SW 1271 (cell line): Measurements from ENCODE around the gene PARD3B.
"Not testable (repeated sequence)": the region's sequence is repeated elsewhere in the genome, so short reads cannot be mapped to it uniquely, and the experiment has no call there.

Experiments
- DNase-seq, 2 experiments: peaks; one replicate each; lab custom pipeline; 2025; lab: John Stamatoyannopoulos, UW

PARD3B gene

DNA sequence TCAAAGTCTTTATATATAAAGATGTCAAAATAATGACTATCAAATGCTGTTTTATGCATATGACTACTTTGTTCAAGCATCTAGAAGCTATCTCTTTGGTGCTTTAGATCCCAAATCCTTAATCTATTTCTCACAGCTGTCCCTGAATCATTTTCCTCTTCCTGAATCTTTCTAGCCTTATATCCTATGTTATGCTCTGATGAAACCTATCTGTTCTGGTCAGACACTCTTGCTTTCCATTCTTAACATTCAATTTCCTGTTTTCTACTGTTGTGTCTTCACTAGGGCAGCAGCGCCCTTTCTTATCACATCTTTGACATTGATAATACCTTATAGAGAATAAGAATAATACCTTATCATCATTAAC, 6.3 kb upstream of the PARD3B start:
- DNase-seq, result no peak

DNA sequence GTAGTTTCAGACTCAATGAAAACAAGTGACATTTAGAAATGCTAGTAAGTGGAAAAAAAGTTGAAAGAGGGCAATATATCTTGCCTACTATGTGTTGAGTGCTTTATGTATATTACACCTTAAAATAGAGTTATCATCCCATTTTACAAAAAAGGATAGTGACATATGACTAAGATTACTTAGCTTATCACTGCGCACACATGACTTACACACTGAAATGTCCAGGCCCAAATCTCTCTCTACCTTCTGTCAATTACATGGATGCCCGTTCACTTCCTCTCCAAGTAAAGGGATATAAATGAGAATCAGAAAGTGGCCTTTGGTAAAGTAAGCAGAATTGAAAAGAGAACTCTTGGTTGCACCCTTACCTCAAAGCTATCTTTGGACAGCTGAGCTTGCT, 3.6 kb upstream of the PARD3B start:
- DNase-seq, result no peak

DNA sequence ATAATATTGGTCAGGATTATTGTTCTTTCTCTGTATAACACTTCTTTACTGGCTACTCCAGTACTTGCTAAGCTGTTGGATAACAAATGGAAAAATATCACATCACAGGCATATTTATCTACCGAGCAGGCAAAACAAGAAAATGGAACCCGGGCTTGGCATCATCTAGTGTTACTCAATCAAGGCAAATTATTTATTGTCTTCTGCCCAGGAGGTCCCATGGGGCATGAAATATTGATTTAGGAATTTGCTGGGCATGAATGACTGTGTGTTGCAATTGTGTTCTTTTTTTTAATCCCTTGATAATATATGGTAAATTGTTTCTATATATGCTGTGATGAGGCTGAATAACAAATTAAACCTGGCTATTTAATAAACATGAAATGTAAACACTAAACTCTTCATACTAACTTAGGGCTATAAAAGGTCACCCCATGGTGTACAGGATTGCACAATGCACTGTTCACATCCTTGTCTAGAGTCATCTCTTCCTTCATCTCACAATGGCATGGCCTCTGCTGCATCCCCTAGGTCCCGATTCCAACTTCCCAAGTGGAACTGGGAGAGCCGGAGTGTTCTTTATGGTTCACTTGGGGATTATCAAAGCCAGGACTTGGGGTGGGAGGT, 2.2 kb upstream of the PARD3B start:
- no peak for DNase-seq

DNA sequence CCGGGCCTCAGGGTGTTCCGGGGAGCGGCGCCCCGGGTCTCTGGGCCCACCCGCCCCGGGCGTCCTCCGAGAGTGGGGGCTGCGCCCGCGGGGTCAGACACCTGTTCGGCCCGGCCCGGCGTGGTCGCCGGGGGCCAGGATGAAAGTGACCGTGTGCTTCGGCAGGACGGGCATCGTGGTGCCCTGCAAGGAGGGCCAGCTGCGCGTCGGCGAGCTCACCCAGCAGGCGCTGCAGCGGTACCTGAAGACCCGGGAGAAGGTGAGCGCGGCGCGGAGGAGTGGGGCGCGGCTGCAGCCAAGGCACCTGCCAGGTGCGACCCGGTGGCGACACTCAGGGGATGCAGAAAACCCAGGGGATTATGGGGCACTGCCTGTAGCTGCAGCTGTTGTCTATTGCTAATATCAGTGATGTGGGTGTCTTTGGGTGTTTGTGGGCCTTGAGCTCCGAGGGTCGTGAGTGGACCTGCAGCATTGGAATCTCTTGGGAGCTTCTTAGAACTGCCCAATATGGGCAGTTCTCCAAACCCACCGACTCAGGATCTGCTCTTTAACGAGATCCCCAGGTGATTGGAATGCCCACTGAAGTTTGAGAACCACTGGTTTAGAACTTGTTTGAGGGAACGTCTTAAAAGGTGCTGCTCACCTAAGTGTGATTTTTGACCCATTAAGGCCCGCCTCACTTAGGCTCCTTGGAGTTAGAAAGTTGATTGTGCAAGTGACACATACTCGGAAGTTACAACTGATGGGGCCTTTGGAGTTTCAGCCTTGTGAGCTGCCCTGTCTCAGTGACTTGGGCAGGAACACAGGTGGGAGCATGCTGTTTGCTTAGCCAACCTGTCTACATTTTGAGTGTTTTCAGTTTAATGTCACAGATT, 823 bp downstream of the PARD3B start:
- DNase-seq, result no peak

DNA sequence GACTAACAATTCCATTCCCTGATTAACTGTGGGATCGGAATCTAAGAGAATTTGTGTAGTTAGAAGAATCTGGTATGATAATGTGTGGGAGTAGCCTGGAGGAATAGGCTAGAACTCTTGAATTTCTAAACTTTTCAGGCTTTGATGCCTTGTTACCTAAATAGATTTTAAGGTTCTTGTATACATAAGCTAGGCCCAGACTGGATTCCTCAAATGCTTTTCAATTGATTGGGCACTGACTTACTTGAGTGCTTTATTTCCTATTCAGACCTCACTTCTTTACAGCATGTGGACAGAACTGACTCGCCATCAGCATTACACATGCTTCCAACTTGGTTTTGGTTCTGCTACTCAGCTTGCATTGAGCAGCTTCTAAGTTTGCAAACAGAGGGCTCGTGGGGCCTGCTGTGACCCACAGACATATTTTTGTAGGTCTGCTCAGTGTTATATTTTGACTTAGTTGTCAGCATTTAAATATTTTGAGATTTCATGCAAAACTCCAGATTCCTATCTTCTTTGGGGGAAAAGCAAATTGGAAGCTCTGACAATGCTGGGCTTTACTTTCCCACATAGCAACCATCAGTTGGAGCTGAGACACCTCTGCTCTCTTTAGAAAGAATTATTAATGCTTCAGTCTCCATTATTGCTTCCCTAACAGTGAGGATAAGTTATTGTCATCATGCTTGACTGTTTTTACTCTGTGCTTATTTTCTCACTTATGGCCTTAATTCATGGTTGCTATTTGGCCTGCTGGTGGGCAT, 5.7 kb downstream of the PARD3B start:
- DNase-seq, result no peak

DNA sequence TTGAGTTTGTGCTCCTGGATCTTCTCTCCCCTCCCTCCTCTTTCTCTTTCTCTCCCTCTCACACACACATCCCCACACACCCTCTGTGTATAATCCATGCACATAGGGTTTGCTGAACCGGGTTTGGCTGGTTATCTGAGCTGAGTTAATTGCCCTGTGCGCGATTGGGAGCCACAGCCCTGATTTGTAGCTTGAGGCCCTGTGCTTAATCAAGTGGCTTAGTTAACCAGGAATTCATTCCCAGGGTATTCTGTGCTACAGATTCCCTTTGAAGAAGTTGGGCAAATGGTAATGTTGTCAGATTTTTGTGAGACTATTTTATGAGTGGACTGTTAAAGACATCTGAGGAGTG, 6.2 kb downstream of the PARD3B start:
- DNase-seq, result no peak

DNA sequence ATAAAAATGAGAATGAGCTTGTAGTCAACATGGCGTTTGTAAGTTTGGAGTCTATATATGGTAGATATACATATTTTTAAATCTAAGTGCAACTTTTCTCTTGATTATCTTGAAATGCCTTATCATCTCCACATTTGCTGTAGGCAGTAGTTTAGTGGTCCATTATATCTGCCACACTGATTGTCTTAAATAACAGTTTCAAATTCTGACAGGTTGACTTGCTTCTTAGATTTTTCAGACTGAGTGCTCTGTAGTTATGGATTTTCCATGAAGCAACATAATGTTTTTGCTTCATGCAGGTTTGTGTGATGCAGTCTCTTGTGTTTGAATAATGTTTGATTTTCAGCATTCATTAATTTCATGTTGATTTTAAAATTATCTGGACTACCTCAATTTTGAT, 12.3 kb downstream of the PARD3B start:
- no peak for DNase-seq

DNA sequence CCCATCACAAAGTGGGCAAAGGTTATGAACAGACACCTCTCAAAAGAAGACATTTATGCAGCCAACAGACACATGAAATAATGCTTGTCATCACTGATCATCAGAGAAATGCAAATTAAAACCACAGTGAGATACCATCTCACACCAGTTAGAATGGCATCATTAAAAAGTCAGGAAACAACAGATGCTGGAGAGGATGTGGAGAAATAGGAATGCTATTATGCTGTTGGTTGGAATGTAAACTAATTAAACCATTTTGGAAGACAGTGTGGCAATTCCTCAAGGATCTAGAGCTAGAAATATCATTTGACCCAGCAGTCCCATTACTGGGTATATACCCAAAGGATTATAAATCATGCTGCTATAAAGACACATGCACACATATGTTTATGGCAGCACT, 14.1 kb downstream of the PARD3B start:
- DNase-seq, result not testable (repeated sequence)

DNA sequence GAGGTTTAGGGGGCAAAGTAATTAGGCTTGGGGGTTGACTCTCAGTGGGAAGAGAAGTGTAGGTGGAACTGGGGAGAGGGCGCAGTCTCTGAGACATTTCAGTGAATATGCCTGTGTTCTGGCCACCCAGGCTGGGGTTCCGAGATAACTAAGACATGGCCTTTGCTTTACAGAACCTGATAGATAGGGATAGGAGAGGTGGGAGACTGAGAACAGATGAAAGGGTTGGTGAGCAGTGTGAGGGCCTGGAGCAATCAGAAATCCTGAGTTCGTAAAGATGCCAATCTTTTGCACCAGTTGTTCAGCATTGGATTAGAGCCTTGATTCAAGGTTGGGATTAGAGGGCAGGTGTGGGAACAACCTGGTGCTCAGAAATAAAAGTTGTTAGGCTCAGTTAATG, 15.6 kb downstream of the PARD3B start:
- DNase-seq, result no peak

DNA sequence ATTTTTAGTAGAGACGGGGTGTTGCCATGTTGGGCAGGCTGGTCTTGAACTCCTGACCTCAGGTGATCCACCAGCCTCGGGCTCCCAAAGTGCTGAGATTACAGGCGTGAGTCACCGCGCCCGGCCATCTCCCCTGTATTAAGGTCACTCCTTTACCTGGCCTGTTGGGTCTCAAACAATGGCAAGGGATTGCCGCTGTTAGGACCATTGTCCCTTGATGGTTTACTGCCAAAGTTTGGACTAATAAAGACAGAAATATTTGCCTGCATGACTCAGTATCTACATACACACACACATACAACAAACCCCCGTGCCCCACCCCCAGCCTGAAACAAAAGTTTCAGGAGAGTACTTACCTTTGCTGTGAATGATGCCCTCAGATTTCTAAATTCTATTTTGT, 16.5 kb downstream of the PARD3B start:
- DNase-seq, result no peak

DNA sequence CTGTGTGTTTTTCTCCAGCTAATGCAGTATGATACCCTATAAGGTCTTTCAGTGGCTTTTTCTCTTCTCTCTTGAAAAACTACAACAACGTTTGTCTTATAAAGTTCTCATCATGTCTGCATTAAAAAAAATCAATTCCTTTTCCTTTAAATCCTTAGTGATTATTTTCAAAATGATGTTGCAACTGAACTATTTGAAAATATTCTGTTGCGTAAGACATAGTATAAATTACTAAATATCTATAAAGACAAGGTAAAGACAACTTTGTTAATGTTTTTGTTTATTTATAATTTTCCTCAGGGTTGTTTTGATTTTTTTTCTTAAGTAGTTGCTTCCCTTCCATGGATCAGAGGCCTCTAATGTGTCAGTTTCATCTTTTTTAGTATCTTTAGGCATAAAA, 21.2 kb downstream of the PARD3B start:
- no peak for DNase-seq

DNA sequence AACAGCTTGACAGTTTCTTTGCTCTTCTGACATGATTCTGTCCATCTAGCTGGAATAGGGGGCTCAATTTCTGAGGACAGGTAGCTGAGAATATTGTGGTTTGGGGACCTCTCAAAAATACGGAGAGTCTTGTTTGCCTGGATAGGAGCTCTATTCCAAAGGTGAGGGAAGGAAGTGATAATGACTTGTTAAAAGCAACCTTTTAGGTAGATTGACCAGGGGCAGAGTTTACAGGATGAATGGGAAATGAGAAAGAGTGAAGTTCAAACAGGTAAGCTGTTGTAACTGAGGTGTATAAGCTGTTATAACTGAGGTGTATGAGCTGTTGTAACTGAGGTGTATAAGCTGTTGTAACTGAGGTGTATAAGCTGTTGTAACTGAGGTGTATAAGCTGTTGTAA, 25.1 kb downstream of the PARD3B start:
- DNase-seq, result no peak

DNA sequence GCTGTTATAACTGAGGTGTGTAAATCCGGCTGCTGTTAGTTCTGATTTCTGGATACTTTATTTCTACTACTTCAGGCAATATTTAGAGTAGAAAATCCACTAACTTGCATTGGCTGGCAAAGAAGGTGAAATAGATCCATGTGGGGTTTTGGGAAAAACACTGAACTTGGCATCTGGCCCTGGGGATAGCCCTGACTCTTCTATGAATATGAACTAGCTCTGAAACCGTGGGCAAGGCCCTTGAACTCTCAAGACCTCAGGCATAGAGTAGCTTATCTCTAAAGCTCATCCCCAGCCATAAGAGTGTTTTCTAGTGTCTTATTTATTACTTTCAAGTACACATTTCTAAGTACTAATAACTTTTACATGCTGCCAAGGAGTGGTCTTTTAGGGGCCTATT, 25.8 kb downstream of the PARD3B start:
- no peak for DNase-seq

DNA sequence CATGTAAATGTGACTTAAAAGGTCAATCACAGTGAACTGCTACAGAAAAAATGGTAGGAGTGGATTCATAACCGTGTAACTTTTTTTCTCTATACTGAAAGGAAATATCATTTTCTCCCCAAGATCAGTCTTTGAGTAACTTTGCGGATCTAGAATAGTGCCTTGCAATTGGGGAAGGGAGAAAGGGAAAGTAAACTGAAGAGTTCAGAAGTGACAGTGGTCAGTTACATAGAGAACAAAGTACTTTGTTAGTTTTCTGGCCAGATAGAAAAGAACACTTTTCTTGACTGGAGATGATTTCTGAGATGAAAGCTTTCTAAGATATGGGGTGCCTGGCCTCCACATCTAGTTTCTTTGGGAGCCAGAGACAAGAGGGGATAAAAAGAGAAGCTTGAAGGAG, 26.6 kb downstream of the PARD3B start:
- DNase-seq, result no peak

DNA sequence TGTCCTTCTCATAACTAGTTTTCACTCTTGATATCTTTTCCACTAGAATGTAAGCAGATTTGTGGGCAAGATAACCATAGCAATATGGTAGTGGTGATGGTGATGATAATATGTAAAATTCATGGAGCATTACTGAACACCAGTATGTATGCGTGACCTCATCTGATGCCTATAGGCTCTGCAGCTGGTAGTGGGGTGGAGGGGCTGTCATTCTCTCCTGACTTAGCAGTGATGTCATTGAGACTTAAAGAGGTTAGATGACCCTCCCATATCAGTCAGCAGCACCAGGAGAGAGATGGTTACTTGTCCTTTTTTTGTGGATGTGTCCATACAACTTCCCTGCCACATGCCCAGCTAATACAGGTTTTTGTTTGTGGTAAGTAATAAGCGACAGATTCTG, 27.9 kb downstream of the PARD3B start:
- DNase-seq, result no peak

DNA sequence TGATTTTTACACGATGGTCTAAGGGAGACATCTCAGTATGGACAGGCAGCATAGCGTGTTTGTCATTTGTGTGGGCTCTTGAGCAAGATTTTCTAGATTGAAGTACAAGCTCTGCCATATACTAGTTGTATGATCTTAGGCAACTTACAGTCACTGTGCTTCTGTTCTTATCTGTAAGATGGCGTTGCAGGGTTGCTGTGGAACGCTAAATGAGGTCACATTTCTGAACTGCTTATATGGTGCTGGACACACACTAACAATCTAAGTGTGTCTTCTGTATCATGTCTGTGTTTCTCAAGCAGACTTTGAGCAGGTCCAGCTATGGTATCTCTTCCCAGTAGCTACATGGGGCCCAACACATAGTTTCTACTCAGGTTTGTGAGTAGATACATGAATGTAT, 29.2 kb downstream of the PARD3B start:
- DNase-seq, result no peak

DNA sequence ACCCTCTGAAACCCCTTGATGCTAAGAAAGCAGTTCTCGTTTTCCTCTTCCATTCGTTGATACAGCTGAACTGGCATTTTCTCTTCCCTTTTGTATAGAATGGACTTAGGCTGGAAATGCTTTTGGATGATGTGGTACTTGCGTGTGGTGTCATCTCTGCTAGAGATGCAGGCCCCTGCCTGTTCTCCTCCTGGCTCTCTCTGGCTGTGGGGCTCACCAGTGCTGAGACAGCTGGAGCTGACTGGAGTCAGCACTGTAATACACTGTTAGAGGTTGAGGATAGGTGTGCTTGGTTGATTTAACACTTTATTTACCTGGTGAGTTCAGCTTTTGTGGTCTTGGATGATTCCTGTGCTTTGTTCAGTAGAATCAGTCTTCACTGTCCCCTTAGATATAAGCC, 30.2 kb downstream of the PARD3B start:
- no peak for DNase-seq

DNA sequence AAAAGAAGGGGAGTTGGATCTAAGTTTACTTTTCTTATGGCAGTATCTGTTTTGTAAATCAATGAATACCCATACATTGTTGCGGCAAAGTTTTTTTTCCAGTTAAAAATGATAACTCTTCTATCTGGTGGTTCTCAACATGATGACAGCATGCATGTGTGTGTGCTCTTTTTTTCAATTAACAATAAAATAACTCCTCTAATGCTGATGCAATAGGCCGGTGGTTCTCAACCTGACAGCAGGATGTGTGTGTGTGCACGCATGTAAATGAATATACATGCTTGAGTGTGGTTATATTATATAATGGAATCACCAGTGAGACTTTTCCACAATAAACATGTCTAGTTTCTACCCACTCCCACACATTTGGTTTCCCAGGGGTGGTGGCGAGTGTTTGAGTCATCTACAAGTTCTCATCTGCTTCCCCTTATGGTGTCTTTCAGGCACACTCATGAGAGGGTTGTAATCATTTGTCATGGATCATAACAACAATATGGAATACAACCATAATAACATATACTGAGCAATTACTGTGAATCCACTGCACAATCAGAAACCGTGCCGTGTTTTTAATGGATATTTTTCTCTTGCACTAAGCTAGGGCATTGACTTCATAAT, 31.2 kb downstream of the PARD3B start:
- DNase-seq, result no peak

DNA sequence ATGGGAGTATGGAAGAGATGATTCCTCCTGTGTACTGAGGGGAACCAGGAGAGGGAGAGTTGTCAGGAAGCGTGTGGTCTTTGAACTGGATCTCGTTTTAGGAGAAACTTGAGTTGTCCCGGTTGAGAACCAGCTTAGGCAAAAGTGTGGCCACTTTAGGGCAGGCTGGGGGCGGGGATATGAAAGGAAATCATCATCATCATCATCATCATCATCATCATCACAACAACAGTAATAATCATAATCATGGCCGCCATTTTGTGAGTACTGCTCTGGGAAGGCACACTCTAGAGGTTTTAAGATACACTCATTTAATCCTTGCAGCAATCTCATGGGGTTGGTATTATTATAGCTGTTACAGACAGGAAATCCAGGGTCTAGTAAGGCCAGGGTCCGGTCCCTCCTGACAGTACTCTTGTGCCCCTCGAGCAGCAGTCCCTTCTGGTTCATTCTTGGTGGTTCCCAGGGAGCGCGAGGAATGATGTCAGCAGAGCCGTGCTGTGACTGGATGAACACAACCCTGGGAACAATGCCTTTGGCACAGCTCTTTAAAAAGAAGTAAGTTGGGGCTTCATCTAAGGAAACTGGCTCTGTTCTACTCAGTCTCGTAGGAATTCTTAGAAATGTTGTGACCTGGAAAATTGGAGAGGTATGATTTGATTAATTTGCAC, 33.8 kb downstream of the PARD3B start:
- no peak for DNase-seq

DNA sequence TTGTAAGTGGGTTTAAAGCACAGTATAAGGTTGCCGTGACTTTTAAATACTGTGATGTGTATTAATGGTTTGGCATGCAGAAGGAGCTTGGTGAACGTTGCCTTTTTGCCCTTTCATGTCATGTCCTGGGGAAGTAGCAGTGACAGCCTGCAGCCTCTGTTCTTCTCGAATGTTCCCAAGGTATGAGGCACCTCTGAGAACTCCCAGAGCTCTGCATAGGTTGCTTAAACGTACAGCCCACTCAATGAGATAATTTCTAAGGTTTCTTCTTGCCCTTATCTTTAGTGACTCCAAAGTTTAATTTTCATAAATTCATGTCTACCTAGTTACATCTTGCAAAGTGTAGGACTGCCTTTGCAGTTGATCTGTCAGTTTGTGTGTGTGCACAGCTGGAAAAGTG, 36.7 kb downstream of the PARD3B start:
- no peak for DNase-seq

DNA sequence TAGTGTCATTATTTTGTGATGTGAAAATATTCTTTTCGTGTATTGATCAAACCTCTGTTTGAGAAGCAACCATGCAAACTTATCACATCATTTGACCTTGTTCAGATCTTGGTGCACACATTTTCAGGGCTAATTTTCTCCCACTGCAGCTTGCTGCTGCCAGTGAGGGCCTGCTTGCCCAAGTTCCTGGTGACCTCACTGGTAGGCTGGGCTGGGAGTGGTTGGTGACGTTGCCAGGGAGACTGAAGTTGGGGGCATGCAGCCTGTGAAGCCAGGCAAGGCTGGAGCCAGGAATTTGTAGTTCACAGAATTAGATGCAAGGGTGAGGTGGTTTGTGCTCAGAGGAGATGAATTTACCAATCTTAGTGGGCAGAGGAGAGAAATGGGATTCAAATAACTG, 38.5 kb downstream of the PARD3B start:
- DNase-seq, result no peak

DNA sequence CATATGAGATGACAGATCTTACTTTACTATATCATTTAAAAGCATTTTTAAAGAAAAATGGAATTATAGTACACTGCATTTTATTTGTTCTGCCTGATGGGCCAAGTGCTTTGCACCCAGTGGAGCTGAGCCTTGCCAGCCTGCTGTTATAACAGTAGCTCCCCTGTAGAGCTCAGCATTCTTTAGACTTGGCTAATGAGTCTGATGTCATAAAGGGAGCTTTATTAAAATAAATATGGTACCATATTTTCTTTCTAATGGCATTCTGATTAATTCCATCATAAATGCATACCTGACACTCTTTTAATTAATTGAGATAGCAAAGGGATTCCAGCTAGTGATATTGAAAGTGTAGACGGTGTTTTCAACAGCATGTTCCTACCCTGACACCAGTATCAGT, 40.7 kb downstream of the PARD3B start:
- DNase-seq, result no peak
